HUES6 (cell line): ENCODE measurements around the gene NFYC.

Experiments
- H3K27ac ChIP-seq: 2 replicates; pipeline ENCODE4 v1.7.0; 2013; ENCODE audit warnings: low read depth, mild to moderate bottlenecking, low read length, inconsistent platforms
- H3K27me3 ChIP-seq: 2 replicates; pipeline ENCODE4 v1.6.1; 2013; ENCODE audit warnings: low read length; ENCODE audit not compliant: control insufficient read depth, insufficient read depth
- H3K36me3 ChIP-seq: 2 replicates; pipeline ENCODE4 v1.6.1; 2013; ENCODE audit warnings: low read length; ENCODE audit not compliant: control insufficient read depth, insufficient read depth
- H3K4me1 ChIP-seq: 2 replicates; pipeline ENCODE4 v1.6.1; 2013; ENCODE audit warnings: low read length; ENCODE audit not compliant: control insufficient read depth, insufficient read depth
- H3K4me3 ChIP-seq: 2 replicates; pipeline ENCODE4 v1.5.1; 2013; ENCODE audit warnings: low read depth, low read length
- H3K9ac ChIP-seq: one replicate; pipeline ENCODE4 v1.6.1; 2013; ENCODE audit warnings: mild to moderate bottlenecking, low read length
- H3K9me3 ChIP-seq: 2 replicates; pipeline ENCODE4 v1.6.1; 2013; ENCODE audit warnings: low read depth, low read length; ENCODE audit not compliant: control insufficient read depth, insufficient read depth

NFYC gene

GRCh38 chr1:40740039-40740996 is 48.8 kb downstream of the NFYC start:
- H3K27ac ChIP-seq: no peak overlapping the region
- no peak overlapping the region for H3K9ac ChIP-seq
- H3K4me1 ChIP-seq: 0 out of 2 replicates have a peak, but pooled peaks cover 3% of the 10 kb centered on the region
- no peak overlapping the region for H3K4me3 ChIP-seq
- H3K9me3 ChIP-seq: no peaks in the 10 kb centered on the region
- H3K27me3 ChIP-seq: no peaks in the 10 kb centered on the region
- H3K36me3 ChIP-seq: peaks cover 47% of the 10 kb centered on the region

GRCh38 chr1:40740997-40741736 is 49.7 kb downstream of the NFYC start:
- 0 out of 2 replicates have a peak, but pooled peaks cover under 1% of the 10 kb centered on the region for H3K4me1 ChIP-seq
- H3K36me3 ChIP-seq: peaks cover 51% of the 10 kb centered on the region
- no peaks in the 10 kb centered on the region for H3K9me3 ChIP-seq
- no peak overlapping the region for H3K4me3 ChIP-seq
- H3K27me3 ChIP-seq: no peaks in the 10 kb centered on the region
- no peak overlapping the region for H3K27ac ChIP-seq
- H3K9ac ChIP-seq: no peak overlapping the region

- Histone ChIP-seq H3K27ac (no peak overlapping the region), H3K36me3 (peaks cover 61% of the 10 kb centered on the region)
Observed at GRCh38 chr1:40742363-40743061, 51.0 kb downstream of the NFYC start.

GRCh38 chr1:40743452-40743851 is 51.9 kb downstream of the NFYC start:
- H3K27me3 ChIP-seq: no peaks in the 10 kb centered on the region
- H3K27ac ChIP-seq: no peak overlapping the region
- H3K4me3 ChIP-seq: no peak overlapping the region
- no peaks in the 10 kb centered on the region for H3K4me1 ChIP-seq
- peaks cover 71% of the 10 kb centered on the region for H3K36me3 ChIP-seq
- H3K9me3 ChIP-seq: no peaks in the 10 kb centered on the region
- H3K9ac ChIP-seq: no peak overlapping the region

More at GRCh38 chr1:40742363-40743061, 51.0 kb downstream of the NFYC start:
- no peaks in the 10 kb centered on the region for H3K9me3 ChIP-seq
- H3K4me3 ChIP-seq: no peak overlapping the region
- H3K27me3 ChIP-seq: no peaks in the 10 kb centered on the region
- H3K9ac ChIP-seq: no peak overlapping the region
- H3K4me1 ChIP-seq: no peaks in the 10 kb centered on the region

GRCh38 chr1:40743860-40744259 is 52.4 kb downstream of the NFYC start:
- no peaks in the 10 kb centered on the region for H3K27me3 ChIP-seq
- H3K9ac ChIP-seq: no peak overlapping the region
- H3K4me3 ChIP-seq: no peak overlapping the region
- H3K36me3 ChIP-seq: peaks cover 71% of the 10 kb centered on the region
- no peak overlapping the region for H3K27ac ChIP-seq
- H3K4me1 ChIP-seq: no peaks in the 10 kb centered on the region
- H3K9me3 ChIP-seq: no peaks in the 10 kb centered on the region

GRCh38 chr1:40745176-40745575 is 53.7 kb downstream of the NFYC start:
- peaks cover 71% of the 10 kb centered on the region for H3K36me3 ChIP-seq
- H3K4me1 ChIP-seq: no peaks in the 10 kb centered on the region
- no peak overlapping the region for H3K4me3 ChIP-seq
- no peaks in the 10 kb centered on the region for H3K27me3 ChIP-seq
- no peak overlapping the region for H3K27ac ChIP-seq
- no peak overlapping the region for H3K9ac ChIP-seq
- no peaks in the 10 kb centered on the region for H3K9me3 ChIP-seq

- peaks cover 70% of the 10 kb centered on the region for H3K36me3 ChIP-seq
- no peaks in the 10 kb centered on the region for H3K9me3 ChIP-seq
- no peak overlapping the region for H3K27ac ChIP-seq
- no peaks in the 10 kb centered on the region for H3K27me3 ChIP-seq
- H3K4me1 ChIP-seq: no peaks in the 10 kb centered on the region
- H3K4me3 ChIP-seq: no peak overlapping the region
- H3K9ac ChIP-seq: no peak overlapping the region
Observed at GRCh38 chr1:40746344-40747090, 55.0 kb downstream of the NFYC start.

- Histone ChIP-seq H3K9ac (no peak overlapping the region), H3K4me1 (no peaks in the 10 kb centered on the region), H3K27ac (no peak overlapping the region), H3K9me3 (no peaks in the 10 kb centered on the region), H3K36me3 (peaks cover 73% of the 10 kb centered on the region), H3K27me3 (no peaks in the 10 kb centered on the region), H3K4me3 (no peak overlapping the region)
Observed at GRCh38 chr1:40748841-40749718, 57.6 kb downstream of the NFYC start.

- H3K27me3 ChIP-seq: no peaks in the 10 kb centered on the region
- peaks cover 80% of the 10 kb centered on the region for H3K36me3 ChIP-seq
- H3K9ac ChIP-seq: no peak overlapping the region
- no peak overlapping the region for H3K4me3 ChIP-seq
- no peaks in the 10 kb centered on the region for H3K9me3 ChIP-seq
- H3K4me1 ChIP-seq: no peaks in the 10 kb centered on the region
- H3K27ac ChIP-seq: no peak overlapping the region
Observed at GRCh38 chr1:40749817-40750216, 58.3 kb downstream of the NFYC start.
